22Rv1 (cell line): ENCODE results near the gene NSMCE1.
"Not testable (repeated sequence)": the region's sequence is repeated elsewhere in the genome, so short reads cannot be mapped to it uniquely, and the experiment has no call there.

Source experiments
- H3K27ac ChIP-seq: fragments of 450-650 bp; 2 replicates; pipeline ENCODE4 v1.5.1; 2017
- ZFX ChIP-seq: fragments of 450-650 bp; IDR thresholded peaks from 2 replicates; pipeline ENCODE4 v1.6.1; 2017; ENCODE audit warnings: antibody characterized with exemption, borderline replicate concordance
- TF ChIP-seq, protein P1 (sequence below): fragments of 450-650 bp; IDR thresholded peaks from 2 replicates; pipeline ENCODE4 v1.5.1; 2017; ENCODE audit warnings: mild to moderate bottlenecking

Gene NSMCE1

DNA sequence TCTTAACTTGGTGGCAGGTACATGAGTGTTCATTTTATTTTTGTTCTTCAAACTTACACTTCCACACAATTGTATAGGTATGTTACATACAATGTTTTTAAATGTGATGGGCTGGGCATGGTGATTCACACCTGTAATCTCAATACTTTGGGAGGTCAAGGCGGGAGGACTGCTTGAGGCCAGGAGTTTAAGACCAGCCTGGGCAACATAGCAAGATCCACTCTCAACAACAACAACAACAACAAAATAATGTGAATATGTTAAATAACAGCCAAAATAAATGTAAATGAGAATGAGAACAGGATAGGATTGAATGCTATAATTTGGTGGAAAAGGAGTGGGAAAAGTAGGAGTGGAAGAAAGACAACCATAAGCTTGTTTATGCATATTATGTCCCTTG, 2.6 kb downstream of the NSMCE1 start:
- TF ChIP-seq, protein P1, sequence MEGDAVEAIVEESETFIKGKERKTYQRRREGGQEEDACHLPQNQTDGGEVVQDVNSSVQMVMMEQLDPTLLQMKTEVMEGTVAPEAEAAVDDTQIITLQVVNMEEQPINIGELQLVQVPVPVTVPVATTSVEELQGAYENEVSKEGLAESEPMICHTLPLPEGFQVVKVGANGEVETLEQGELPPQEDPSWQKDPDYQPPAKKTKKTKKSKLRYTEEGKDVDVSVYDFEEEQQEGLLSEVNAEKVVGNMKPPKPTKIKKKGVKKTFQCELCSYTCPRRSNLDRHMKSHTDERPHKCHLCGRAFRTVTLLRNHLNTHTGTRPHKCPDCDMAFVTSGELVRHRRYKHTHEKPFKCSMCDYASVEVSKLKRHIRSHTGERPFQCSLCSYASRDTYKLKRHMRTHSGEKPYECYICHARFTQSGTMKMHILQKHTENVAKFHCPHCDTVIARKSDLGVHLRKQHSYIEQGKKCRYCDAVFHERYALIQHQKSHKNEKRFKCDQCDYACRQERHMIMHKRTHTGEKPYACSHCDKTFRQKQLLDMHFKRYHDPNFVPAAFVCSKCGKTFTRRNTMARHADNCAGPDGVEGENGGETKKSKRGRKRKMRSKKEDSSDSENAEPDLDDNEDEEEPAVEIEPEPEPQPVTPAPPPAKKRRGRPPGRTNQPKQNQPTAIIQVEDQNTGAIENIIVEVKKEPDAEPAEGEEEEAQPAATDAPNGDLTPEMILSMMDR = no peak
- TF ChIP-seq ZFX = no peak
- H3K27ac ChIP-seq = no peak overlapping the region

DNA sequence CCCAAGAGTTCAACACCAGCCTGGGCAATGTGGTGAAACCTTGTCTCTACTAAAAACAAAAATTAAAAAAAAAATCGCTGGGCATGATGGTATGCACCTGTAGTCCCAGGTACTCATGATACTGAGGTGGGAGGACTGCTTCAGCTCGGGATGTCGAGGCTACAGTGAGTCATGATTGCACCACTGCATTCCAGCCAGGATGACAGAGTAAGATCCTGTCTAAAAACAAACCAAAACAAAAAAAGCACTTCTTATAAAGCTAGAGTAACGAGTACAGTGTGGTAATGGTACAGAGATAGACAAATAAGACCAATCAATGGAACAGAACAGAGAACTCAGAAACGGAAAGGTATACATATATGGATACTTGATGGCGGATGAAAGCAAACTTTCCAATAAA, 4.4 kb downstream of the NSMCE1 start:
- no peak overlapping the region for H3K27ac ChIP-seq

DNA sequence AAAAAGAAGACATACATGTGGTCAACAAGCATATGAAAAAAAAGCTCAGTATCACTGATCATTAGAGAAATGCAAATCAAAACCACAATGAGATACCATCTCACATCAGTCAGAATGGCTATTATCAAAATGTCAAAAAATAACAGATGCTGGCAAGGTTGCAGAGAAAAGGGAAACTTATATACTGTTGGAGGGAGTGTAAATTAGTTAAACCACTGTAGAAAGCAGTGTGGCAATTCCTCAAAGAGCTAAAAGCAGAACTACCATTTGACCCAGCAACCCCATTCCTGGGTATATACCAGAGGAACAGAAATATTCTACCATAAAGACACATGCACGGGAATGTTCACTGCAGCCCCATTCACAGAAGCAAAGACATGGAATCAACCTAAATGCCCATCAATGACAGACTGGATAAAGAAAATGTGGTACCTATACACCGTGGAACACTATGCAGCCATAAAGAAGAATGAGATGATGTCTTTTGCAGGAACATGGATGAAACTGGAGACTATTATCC, 5.6 kb downstream of the NSMCE1 start:
- H3K27ac ChIP-seq = not testable (repeated sequence)

More for the DNA sequence above, 4.4 kb downstream of the NSMCE1 start:
- TF ChIP-seq ZFX = no peak
- TF ChIP-seq, protein P1 = no peak

DNA sequence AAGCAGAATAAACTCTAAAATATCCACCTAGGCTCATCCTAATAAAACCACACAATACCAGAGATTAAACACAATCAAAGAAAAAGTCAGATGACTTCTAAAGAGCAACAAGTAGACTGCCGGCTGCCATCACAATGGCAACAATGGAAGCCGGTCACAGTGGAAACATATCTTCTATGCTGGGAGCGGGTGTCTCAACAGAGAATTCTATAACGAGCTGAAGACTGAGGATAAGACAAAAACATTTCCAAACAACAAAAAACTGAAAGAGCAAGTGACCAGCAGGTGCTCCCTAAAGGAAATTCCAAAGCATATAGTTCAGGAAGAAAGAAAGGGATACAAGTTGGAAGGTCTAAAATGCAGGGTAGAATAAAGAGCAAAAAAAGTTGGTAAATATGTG, 8.9 kb downstream of the NSMCE1 start:
- TF ChIP-seq, protein P1 = no peak
- TF ChIP-seq ZFX = no peak
- H3K27ac ChIP-seq = no peak overlapping the region

DNA sequence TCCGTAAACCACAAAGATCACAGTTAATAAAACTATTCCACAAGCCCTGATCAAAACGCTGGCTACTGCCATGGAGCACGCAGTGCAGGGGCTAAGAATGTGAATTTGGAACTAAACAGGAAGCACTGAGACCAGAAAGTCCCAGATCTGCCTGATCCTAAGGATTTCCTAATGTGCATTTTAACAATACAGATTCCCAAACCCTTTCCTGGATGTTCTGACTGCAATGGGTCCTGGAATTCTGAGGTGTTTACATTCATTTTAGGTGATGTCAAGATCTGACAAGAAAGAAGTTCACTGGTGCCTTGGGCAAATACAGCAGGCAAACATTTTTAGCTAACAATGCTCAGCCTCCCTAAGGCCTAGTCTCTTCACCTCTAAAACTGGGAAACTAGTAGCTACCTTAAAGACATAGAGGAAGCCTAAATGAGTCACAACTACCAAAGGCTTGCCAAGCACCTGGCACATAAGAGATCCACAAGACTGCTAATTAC, 10.3 kb downstream of the NSMCE1 start:
- TF ChIP-seq ZFX = no peak
- TF ChIP-seq, protein P1 = no peak
- H3K27ac ChIP-seq = no peak overlapping the region

DNA sequence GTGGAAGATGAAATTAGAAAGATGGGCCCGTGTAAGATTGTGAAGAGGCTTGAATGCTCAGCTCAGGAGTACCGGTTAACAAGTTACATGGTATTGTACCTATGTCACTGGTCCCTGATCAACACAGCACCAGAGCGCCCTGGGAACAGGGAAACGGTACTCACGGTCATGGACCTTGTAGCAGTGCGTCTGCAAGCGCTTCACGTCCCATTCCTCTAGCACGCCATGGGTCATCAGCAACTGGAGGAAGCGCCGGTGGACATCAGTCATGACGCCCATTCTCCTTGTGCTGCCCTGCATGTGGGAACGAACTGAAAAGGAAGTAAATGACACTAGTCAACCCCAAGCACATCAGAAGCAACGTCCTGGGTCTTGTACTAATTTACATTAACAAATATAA, 11.3 kb downstream of the NSMCE1 start:
- H3K27ac ChIP-seq = no peak overlapping the region
- TF ChIP-seq, protein P1 = no peak
- TF ChIP-seq ZFX = no peak

DNA sequence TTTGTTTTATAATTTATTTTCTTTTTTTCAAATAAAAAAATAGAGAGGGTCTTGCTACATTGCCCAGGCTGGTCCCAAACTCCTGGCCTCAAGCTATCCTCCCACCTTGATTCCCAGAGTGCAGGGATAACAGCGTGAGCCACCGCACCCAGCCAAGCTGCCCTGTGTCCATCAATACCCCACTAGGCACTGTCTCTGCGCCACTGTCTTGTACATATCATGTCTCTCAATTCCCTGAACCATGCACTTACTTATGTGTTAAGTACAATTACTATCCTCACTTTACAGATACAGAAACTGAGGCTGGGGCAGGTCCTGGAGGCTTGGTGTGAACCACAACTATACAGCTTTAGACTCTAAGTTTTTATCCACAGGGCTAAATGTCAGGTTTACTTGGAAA, 11.7 kb downstream of the NSMCE1 start:
- no peak overlapping the region for H3K27ac ChIP-seq
- TF ChIP-seq, protein P1 = no peak
- TF ChIP-seq ZFX = no peak

DNA sequence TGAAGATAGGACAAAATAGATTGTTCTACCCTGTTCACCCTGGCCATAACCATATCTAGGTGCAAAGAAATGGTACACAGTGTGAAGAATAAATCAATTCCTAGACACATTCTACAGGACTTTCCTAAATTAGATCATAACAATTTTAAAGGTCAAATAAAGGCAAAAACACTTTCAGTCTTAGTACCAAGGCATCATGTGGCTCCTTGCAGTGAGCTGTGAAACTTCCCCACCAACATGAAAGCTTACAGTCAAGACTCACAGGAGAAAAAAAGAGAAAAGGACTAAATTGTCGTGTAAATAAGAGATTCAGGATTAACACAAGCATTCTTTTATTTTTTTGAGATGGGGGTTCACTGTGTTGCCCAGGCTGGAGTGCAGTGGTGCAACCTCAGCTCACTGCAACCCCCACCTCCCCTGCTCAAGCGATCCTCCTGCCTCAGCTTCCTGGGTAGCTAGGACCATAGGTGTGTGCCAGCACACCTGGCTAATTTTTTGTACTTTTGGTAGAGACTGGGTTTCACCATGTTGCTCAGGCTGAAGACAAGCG, 14.2 kb downstream of the NSMCE1 start:
- H3K27ac ChIP-seq = no peak overlapping the region

More for the DNA sequence above, 14.2 kb downstream of the NSMCE1 start:
- TF ChIP-seq, protein P1 = no peak
- TF ChIP-seq ZFX = no peak
